Stimulated activated CD8-positive, alpha-beta memory T cell treated with anti-CD3 and anti-CD28 coated beads, Interleukin-2, amount 100 ng/mL, for 1 hour (primary cell): ENCODE measurements around the gene RBM47.

Source experiments
- DNase-seq, 2 donors: peaks; one replicate each; pipeline ENCODE4 v3.0.0-alpha.2; 2020; ENCODE audit warnings: low read depth in 2 of 2

Gene RBM47

DNA sequence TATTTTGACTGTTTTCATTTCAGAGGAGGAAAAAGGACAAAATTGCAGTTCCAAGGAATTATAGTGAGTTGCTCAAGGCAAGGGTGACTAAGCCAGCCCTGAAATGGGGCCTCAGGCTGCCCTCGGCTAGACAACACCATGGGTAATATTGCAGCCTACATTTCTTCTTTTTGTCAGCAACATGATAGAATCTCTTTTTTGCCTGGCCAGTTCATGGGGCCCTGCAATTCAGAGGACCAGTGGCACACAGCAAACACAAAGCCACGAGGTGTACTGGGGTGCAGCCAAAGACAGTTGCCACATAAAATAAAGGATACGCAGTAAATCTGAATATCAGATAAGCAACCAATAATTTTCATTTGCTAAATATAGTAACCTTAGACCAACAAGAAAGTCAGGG is 41.8 kb downstream of the RBM47 start:
- no peak for DNase-seq

DNA sequence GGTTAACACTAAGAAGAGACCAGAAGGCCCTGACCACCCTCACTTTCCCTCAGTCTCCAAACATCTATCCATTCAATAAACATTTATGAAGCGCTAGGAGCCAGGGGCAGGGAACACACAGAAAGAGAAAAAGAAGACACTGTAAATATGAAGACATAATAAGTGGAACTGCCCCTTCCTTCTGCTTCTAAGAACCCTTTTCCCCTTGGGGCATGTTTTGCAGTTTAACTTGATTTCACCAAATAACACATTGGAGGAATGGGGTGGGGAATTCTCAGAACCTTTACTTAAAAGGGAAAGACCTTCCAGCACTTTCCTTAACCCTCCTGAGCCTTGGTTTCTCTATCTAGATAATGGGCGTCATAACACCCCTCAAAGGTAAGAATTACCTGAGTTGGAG is 42.3 kb downstream of the RBM47 start:
- DNase-seq, result no peak

DNA sequence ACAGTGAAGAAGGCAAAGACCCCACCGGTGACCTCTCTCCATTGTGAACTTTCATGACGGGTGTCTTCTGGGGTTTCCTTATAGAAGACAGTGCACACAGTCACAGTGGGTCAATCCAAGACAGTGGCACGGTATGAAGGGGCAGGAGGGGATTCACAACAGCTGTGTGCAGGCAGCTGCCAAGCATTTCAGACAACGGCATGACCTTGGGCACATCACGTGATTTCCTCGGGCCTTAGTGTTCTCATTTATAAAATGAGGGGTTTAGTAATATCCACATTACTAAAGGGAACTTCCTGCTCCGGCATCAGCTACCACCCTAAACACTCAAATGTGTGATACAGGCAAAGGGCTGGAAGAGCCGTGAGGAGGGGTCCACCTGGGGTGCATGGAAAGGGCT is 42.9 kb downstream of the RBM47 start:
- no peak for DNase-seq

DNA sequence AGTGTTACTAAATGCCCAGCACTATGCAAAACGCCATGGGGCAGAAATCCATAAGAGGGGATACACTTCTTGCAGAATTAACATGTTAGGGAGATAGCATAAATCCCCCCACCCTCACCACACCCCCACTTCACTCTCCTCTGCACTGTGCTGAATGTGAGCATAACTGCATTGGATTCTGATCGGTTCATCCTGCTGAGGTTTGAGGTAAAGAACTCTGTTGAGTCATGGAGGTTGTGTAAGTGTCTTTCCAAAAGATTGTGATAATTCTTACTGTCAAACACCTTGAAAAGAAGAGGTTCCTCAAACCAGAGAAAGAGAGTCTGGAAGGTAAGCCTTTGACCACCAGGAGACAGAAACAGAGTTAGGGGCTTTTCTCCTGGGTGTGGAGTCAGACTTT is 43.6 kb downstream of the RBM47 start:
- no peak for DNase-seq

DNA sequence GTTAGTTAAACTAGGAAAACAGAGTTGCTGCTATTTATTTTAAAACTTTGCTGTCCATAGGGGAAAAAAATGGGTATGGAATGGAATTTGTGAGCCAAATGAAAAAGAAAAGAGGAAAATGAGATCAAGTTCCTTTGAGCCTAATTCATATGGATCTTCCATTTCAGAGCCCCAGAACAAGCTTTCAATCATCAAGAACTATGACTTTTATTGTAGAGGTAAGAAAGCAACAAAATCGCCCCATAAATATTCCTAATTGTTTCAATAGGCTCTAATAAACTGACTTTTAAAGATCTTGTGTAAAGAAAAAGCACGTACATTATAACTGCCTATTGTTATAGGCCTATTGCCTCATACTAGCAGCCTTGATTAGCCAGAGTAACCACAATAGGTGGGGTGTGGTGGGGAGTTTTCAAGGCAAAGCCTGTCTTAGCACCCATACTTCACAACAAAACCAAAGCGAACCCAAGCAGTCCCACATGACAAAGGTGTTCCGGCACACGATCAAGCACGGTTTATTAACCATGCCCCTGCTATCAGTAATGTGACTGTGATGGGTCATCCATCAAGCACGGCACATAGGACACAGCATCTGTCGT is 44.4 kb downstream of the RBM47 start:
- no peak for DNase-seq

DNA sequence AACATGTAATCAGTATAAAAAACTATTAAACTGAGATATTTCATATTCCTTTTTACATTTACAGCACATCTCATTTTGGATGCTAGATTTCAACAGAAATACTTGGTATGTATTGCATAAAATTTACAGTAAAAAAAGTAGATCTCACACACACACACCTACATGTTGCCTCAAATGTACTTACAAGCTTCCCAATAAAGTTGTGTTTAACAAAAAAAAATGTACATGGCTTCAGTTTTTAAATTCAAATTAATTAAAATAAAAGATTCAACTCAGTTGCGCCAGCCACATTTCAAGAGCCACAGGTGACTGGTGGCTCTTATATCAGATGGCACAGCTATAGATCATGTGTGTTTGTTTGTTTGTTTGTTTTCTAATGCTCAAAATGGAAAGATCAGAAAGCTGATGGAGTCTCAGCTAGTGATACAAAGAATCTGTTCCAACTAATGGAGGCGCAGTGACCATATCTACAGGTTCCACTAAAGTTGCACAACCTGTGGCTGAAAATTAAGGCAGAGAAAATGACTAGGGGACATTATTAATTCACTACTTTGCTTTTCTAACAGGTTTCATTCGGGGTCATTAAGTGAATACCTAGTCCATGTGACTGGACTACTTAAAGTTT is 45.0 kb downstream of the RBM47 start:
- no peak for DNase-seq

DNA sequence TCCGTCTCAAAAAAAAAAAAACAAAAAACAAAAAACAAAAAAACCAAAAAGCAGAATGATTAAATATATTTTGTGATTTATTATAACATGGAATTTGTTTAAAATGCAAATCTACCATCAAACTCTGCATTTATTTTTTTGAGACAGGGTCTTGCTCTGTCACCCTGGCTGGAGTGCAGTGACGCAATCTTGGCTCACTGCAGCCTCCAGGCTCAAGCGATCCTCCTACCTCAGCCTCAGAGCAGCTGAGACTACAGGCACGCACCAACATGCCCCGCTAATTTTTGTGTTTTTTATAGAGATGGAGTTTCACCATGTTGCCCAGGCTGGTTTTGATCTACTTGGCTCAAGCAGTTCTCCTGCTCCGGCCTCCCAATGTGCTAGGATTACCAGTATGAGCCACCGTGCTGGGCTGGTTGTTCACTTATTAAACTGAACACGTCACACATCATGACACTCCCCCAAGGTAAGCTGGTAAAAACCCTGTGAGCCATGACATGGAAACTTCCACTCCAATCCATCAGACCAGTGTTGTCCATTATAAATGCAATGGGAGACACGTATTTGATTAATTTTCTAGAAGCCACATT is 45.7 kb downstream of the RBM47 start:
- no peak for DNase-seq

DNA sequence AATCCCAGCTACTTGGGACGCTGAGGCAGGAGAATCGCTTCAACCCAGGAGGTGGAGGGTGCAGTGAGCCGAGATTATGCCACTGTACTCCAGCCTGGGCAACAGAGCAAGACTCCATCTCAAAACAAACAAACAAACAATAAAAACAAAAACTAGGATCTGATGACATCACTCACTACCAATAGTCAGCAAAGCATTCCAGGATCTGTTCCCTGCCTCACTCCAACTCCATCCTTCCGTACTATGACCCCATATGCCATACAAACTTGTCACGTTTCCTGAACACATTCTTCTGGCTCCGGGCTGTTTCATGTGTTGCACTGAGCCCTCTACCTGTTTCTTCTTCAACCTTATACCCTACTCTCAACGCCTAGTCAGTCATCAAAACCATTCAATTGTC is 47.3 kb downstream of the RBM47 start:
- DNase-seq, result no peak

DNA sequence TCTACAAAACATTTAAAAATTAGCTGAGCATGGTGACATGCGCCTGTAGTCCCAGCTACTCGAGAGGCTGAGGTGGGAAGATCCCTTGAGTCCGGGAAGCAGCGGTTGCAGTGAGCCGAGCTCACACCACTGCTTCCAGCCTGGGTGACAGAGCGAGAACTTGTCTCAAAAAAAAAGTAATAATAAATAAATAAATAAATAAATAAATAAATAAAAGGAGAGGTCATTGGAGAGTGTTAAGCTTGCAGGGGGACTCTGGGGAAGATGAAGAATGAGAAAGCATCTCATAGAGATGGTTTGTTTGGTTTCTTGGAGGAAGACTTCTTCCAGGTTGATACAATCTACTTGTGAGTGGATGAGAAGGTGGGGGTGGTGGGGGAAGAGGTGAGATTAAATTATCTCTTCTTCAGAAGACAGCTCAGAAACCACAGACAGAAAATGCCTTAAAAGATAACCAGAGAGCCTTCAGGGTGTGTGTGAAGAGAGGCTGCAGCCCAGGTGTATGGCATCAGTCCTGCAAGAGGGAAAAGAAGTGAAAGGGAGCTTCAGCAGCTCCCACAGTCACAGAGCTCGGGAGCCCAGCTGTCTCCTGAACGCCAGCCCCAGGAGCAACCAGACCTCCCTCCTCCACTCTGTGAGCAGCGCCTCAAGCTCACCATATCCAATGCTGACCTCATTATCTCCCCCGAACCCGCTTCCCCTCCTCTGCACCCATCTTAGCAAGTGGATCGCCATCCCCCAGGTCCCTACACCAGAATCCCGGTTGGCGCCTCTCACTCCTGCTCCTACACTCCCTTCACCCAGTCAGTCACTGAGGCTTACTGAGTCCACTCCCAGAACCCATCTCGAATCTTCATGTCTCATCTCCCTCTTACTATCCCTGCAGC is 48.2 kb downstream of the RBM47 start:
- DNase-seq, result no peak

DNA sequence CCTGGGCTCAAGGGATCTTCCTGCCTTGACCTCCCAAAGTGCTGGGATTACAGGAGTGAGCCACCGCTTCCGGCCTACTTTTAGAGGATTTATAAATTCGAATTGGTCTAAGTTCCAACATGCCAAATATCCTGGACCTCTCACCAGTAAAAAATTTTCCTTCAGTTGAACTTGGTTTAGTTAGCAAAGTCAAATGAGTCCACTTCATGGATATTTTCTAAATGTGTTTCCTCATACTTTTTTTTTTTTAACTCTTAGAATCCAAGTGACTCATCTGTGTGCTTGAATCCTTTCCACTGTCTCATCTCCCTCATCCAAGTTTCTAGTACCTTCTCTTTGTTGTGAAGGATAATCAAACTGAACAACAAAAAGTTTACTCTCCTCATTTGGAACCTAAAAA is 49.7 kb downstream of the RBM47 start:
- DNase-seq, result no peak

DNA sequence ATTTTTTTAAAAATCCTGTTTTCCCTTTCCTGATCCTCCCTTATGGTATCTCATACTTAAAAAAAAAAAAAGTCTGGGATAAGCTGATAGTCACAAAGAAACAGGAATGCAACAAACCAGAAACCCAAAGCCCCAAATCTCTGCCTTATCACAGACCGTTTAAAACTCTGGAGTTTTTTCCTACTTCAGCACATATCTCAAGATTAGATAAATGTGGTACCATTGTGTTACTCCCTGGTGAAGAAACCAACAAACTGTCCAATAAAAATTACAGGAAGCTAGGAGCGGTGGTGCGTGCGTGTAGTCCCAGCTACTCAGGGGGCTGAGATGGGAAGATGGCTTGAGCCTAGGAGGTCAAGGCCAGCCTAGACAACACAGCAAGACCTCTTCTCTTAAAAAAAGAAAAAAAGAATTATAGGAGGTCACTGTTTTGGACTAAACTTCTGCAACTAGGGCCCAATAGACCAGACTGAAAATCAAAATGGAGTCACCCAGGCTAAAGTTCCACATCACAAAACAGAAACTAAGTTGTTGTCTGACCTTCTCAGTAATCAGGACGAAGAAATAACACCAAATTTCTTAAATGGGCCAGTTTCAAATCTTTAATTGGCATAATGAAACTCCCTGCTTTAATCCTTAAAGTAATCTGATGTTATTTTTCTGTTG is 51.9 kb downstream of the RBM47 start:
- no peak for DNase-seq

DNA sequence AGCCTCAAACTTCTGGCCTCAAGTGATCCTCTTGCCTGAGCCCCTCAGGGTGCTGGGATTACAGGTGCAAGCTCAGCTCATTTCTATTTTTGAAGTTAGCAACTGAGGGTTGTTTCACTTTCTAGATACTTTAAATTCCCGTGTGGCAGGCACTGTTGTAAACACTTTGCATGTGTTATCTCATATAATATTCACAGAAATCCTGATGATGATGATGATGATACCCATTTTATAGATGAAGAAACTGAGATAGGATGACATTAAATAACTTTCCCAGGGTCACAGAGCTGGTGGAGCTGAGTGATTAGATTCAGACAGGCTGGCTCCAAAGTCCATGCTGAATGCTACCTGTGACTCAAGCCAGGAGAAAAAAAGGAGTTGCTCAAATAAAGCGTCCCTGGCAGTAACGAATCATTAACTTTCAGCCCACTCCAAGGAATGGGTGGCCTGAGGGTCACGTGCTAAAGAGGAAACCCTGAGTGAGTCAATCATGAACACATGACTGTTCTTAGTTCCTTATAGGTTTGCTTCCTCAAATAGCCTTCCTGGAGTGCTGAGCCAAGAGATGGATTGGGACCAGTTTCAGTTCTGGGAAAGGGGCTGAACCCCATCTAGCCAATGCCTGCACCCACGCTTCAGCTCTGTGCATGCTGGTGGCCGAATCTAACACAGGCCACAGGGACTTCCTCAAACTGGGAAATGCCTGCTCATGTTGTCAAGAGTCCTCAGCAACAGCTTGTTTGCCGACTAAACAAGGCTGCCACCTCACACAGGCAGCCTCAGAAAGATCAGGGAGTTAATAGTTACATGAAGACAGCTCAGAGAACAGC is 52.8 kb downstream of the RBM47 start:
- DNase-seq, result no peak

DNA sequence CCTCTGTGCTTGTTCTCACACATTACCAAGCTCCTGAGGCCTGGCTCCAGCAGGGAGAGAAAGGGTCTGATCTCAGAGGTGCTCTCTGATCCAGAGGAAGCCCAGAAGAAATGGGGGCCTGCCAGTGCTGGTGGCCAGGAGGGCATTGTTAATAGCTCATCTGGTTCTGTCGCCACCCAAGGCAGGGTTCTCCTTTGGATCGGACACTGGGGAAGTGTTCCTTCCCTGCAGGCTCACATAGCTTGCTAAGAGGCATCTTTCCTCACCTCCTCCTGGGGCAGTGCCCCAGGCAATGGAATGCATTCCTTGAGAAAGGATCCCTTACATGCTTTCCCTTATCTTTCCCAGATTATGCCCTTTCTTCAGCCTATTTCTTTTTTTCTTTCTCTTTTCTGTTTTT is 53.8 kb downstream of the RBM47 start:
- DNase-seq, result no peak

DNA sequence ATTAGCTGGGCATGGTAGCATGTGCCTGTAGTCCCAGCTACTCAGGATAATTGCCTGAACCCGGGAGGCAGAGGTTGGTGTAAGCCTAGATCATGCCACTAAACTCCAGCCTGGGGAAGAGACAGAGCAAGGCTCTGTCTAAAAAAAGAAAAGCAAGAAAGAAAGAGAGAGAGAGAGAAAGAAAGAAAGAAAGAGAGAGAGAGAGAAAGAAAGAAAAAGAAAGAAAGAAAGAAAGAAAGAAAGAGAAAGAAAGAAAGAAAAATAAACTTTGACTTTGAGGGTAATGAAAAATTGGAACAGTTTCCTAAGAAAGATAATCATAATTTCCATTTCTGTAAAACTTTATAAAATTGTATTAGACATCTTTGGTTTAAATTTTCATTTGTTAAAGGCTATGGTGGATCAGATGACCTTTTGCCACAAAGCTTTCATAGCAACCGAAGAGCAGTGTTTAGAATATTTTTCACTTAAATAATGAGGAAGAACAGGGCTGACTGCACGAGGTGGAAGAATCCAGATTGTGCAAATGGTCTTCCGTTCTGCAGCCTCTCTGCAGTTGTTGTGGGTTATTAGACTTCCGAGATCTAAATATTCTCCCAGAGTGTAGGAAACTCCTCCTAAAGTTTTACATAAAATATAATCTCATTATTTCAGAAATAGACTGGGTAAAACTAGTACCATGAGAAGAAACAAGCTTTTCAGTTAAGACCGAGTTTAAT is 55.9 kb downstream of the RBM47 start:
- no peak for DNase-seq

DNA sequence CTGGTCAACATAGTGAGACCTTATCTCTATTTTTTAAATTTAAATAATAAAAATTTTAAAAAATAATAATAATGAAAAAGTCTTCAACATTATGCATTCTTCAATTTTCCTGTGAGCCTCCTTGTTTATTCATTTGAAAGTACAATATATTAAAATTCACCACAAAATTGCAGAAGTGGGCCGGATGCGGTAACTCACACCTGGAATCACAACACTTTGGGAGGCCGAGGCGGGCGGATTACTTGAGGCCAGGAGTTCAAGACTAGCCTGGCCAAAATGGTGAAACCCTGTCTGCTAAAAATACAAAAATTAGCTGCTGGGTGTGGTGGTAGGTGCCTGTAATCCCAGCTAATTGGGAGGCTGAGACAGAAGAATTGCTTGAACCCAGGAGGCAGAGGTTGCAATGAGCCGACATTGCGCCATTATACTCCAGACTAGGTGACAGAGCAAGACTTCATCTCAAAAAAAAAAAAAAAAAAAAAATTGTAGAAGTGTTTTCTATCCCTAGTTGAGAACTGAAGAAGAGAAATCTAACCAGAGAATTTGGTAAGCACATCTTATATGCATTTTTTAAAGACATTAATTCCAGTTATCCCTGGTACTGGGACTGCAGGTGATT is 56.9 kb downstream of the RBM47 start:
- DNase-seq, result no peak

DNA sequence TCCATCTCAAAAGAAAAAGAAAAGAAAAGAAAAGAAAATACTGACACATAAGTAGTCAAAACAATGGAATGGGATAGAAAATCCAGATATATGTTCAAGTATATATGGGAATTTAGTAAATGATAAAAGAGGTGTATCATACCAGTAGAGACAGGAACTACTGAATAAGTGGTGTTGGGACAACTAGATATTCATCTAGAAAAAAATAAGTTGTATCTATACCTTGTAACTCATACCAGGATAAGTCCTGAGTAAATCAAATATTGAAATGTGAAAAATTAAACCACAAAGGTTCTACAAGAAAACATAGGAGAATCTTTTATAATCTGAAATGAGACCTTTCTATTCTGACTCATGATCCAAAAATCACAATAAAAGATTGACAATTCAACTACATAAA is 58.5 kb downstream of the RBM47 start:
- no peak for DNase-seq

DNA sequence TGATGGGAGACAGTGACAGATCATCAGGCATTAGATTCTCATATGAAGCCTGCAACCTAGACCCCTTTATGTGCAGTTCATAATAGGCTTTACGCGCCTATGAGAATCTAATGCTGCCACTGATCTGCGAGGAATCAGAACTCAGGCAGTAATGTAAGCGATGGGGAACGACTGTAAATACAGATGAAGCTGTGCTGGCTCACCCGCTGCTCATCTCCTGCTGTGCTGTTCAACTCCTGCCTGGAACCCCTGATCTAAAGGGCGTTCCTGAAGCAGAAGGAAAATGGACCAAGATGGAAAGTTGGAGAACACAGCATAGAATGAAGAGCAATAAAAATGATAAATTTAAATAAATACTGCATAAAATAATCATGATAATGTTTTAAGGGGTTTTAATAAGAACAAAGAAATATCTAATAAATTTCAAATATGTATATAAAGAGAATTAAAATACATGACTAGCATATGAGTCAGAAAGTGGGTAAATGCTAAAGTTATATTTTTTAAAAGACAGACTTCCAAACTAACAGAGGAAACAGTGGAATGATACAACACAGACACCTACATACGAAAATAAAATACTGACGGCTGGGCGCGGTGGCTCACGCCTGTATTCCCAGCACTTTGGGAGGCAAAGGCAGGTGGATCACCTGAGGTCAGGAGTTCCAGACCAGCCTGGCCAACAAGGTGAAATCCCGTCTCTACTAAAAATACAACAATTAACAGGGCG is 59.2 kb downstream of the RBM47 start:
- no peak for DNase-seq

DNA sequence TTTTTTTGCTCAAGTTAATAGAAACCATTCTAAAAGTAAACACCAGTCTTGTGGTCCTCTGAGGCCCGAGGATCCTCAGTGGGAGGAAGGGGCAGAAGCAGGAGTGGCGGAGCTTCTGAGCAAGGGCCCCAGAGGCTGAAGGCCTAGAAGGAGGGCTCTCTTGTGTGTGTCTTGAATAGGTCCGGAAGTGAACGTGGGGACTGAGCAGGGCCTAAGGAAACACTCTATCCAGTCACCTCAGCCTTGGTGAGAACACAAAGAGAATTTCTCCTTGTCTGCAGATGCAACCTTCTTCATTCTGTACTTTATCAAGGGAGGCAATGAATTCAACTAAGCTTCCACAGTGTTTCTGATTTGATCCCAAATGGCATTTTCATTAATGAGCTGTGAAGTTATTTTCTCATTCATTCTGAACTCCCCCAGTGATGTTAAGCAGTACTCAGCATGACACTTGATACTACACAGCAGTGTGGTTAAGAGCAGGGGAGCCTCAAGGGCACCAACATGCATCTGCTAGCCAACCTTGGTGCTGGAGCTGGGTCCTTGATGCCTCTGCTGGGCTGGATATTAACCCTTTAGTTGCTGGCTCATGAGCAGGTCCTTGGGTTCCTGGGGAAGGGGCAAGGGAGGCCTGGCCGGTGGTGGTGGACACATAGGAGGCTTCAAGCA is 64.7 kb downstream of the RBM47 start:
- no peak for DNase-seq

DNA sequence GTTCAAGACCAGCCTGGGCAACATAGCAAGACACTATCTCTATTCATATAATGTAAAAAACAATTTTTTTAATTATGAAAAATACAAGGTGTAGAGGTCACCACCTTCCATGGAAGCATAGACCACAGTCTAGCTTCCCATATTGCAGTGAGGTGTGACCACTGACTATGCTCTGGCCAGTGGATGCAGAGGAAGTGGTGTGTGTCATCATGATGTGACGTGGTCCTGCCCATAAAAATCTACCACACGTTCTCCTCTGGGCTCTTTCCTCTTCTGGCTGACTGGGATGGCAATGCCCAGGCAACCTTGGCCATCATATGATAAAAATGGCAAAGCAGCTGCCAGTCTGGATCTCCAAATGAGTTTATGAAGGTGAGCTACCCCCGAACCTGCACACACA is 65.7 kb downstream of the RBM47 start:
- no peak for DNase-seq
